NCI-H1694 treated with DMSO at 0.1 percent for 48 hours (cell line): ENCODE data around the gene SNX27.
"Not testable (repeated sequence)": the region's sequence is repeated elsewhere in the genome, so short reads cannot be mapped to it uniquely, and the experiment has no call there.

Experiments used
- DNase-seq: peaks from one replicate; lab custom pipeline; 2025; lab: John Stamatoyannopoulos, UW

Gene SNX27

DNA sequence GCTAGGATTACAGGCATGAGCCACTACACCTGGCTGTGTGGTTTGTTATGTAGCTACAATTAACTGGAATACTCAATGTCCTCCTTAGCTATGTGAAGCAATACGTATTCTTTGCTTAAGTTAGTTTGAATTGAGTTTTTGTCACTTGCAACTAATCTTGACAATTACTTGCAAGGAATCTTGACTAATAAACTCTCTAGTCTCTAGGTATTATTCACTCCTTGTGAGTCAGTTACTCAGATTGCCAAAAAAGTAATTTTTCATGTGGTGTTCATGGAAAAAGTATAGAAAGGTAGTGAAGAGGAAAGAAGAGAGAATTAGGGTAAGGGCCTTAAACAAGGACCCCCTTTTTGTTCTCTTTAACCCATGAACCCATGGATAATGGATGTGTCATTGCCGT lies 7.6 kb upstream of the SNX27 start:
- no peak for DNase-seq

GRCh38 chr1:151606384-151606783 lies 5.5 kb upstream of the SNX27 start:
- DNase-seq = no peak

DNA sequence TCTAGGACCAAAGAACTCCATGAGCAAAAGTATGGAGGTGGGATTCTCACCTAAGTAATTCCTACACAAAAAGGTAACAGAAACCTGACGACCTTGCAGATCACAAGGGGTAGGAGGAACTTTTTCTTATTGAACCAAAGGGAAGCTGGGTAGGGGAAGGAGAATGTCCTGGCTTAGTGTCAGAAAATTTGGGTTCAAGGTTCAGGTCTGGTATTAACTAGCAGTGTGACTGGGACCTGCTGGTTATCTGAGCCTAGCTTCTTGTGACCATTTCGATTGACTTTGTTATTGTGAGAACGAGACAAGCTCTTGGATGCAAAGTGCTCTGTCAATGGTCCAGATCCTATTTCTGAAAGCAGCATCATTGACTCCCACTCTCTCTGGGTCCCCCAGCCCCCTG lies 5.0 kb upstream of the SNX27 start:
- no peak for DNase-seq

DNA sequence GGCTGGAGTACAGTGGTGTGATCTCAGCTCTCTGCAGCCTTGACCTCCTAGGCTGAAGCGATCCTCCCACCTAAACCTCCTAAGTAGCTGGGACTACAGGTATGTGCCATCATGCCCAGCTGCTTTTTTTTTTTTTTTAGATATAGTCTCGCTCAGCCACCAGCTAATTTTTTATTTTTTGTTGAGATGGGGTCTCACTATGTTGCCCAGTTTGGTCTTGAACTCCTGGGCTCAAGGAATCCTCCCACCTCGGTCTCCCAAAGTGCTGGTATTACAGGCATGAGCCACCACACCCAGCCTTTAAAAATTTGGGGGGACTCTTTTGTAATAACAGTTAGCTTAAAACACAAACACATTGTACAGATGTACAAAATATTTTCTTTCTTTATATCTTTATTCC lies 1.7 kb upstream of the SNX27 start:
- no peak for DNase-seq

DNA sequence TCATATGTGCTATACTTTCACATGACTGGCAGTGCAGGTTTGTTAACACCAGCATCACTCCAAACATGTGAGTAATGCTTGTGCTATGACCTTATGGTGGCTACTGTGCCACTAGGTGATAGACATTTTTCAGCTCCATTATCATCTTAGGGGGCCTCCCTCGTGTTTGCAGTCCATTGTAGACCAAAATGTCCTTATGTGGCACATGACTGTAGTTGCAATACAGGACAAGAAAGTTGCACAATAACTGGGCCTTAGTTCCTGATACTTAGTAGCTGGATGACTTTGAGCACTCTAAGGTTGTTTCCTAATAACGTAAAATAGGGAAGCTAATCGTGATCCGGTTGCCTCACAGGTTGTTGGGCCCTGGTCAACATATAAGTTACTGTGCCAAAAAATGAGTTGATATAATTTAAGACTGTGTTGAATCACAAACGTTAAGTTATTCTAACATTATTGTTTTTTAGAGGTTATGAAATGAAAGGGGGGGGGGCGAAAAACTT lies 511 bp upstream of the SNX27 start:
- peak; percentile 48 for DNase-seq

DNA sequence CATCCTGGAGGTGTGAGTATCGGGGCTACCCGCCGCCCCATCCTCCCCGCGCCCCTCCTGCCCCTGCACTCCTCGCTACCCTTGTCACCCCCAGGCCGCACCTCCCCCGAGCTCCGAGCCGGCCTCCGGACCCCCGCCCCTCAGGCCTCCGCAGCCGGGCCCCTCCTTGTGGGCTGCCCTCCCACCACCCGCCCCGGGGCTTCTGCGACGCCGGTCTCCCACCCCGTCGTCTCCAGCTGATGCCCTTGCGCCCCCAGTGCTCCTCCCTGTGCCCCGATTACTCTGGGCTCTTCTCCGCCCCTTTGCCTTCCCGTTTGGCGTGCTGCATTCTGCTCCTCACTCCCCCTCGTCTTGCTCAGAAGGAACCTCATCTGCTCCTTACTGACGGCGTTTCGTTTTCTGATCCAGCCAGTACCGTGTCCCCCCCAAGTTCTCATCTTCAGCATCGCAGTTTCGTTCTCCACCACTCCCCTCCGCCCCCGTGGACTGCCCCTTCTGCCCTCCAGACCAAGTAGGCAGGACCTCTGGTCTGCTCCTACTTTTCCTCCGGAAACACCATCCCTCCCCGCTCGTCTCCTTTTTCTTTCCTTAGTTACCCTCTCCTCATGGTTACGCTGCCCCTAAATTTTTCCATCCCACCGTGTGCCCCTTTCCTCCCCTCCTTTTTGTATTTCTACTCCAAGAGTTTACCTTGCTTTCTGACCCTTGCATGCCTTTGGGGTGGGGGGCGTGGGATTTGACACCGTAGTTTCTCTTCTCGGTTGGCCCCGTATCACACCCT lies 841 bp downstream of the SNX27 start:
- peak; percentile 14 for DNase-seq

DNA sequence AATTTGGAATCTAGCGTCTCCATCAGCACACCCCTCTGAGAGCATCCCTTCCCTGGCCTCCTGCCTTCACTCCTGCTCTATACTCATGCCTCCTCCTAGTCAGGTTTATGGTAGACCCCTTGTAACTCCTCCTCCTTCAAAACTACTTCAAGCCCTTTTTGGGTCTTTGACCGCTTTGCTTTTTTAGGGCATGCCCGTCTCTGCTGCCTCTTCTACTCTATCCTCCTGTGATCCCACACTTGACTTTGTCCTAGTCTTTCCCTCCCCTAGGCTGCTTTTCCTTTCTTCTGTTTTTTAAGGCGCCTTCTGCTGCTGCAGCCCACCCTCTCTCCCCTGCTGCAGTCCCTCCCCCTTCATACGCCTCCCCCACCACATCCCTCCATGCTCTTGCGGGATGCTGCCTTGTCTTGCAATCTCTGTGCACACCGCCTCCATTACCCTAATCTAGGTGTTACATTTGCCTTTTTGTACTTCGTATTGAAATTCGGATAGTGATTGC lies 1.5 kb downstream of the SNX27 start:
- no peak for DNase-seq

GRCh38 chr1:151615711-151616504 lies 4.1 kb downstream of the SNX27 start:
- no peak for DNase-seq

- DNase-seq = no peak
Measured at GRCh38 chr1:151616505-151616849, 4.6 kb downstream of the SNX27 start.

DNA sequence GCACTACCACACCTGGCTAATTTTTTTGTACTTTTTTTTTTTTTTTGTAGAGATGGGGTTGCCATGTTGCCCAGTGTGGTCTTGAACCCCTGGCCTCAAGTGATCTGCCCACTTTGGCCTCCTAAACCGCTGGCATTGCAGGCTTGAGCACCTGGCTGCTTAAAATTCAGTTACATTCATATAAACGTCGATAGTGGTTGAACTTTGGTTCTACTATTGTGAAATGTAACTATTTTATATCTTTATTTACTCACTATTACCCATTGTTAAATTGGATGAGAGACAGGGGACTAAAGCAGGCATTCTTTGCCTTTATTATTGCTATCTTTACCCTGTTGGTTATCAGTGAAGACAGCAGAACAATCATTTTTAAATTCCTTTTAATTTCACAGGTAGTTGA lies 6.2 kb downstream of the SNX27 start:
- no peak for DNase-seq

DNA sequence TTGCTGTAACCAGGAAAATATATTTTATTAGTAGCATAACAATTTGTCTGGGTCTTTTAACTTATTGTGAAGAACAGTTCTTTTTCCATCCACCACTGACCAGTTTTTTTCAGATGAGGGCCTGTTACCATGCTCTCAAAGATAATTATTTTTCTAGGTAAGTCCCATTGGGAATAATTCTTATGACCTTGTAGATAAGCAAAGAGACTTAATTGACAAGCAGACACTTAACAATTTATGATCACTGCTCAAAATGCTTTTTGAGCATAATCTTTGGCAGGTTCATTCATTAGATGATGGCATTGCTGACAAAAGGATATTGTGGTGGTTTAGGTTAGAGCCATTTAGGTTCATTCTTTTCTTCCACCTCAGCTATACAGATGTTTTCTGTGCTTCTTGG lies 6.6 kb downstream of the SNX27 start:
- no peak for DNase-seq

GRCh38 chr1:151618996-151619395 lies 7.1 kb downstream of the SNX27 start:
- DNase-seq = not testable (repeated sequence)

GRCh38 chr1:151619489-151620093 lies 7.7 kb downstream of the SNX27 start:
- DNase-seq = no peak

DNA sequence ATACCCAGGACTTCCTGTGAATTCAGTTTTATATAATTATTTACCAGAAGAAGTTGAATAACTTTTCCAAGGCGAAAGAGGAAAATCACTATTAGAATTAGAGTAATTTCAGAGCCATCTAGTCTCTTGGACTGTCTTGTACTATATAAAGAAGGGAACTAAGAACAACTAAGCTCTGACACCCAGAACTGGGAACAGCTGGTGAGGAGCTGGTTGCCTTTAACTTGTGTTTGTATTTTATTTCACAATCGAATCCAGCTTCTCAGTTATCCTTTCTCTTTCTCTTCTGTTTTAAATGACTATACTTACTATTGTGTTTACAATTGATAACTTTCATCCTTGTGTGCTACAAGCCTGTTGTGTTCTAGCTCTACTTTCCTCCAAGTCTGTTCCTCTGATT lies 8.4 kb downstream of the SNX27 start:
- no peak for DNase-seq

DNA sequence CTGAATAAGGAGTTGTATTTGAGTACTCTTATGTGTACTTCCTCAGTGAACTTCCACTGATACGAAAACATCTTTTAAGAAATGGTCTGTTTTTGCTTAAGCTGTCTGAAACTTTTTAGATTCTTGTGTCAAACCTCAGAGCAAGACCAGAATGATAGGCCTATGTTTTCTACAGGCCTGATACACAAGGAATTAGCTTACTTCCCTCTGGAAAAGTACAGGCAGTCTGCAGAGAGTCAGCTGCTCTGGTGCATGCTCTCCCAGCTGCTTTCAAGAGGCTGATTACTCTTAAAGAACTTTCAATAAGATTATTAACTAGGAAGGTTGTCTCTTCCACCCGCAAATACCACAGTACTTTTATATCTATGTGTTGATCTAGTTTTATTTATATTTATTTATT lies 9.5 kb downstream of the SNX27 start:
- DNase-seq = no peak

DNA sequence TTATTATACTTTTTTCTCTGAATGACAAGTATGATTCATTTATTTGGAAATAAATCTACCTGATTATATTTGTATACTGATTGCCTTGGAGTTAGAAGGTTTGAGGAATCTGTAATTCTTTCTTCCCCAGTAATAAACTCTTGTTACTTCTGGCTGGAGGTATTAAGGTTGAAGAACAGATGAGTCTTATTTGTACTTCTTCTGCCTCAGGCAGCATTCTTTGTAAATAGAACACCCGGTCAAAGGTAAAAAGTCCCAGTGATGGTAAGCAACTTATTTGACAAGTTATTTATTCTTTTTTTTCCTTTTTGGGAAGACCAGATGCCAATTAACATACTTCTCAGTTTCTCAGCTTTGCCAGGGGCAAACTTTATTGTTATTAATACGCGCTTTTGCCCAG lies 12.9 kb downstream of the SNX27 start:
- DNase-seq = no peak

- no peak for DNase-seq
Measured at GRCh38 chr1:151626740-151627334, 15.0 kb downstream of the SNX27 start.

GRCh38 chr1:151629278-151629677 lies 17.4 kb downstream of the SNX27 start:
- no peak for DNase-seq

DNA sequence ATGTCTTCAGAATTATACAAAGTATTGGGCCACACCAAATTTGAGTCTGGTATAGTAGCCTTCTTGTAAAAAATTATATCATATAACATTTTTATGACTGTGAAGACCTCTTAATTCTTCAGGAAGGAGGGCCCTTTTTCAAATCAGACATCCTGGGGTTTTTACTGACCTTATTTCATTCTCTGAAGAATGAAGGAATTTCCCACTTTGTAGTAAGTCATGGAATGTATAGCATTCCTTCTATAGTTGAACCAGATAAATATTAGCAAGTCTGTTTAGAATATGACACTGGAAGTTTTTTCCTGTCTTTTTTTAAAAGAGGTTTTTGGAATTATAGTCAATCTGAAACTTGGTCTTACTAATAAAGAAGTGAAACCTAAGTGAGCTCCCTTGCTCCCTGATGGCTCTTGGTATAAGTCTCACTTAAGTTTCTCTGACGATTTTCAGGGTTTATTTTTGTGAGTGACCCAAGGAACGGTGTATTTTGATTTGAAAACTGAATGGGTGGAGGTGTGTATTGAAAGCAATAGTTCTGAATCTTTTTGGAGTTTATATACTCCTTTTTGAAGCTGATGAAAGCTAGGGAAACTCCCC lies 23.7 kb downstream of the SNX27 start:
- no peak for DNase-seq

DNA sequence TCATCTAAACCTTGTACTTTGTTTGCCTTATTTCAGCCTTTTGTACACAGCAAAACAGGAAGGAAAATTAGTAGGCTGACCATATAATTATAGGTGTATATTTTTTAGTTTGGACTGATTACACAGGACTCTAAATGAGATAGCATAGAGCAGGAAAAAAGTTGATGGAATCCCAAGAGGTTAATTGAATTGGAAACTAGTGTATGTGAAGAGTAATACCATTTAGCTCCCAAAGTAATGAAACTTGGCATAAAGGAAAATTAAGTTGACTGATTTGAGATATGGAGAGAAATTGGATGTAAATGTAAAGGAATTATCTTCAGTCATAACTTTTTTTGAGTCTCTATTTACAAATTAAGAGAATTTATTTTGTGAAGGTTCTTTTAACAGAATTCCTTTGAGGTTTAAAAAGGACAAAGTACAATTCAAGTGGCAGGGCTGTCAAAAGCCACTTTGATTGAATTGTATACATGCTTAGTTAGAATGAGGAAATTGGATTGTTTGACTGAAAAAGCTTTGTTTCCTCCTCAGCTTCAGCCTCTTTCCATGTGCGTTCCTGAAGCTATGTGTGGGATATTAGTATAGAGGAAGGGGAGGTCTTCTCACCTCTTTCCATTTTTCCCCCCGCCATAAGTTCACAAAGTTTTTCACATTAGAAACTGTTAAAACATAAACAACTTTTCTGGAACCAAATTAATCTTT lies 26.4 kb downstream of the SNX27 start:
- DNase-seq = no peak

DNA sequence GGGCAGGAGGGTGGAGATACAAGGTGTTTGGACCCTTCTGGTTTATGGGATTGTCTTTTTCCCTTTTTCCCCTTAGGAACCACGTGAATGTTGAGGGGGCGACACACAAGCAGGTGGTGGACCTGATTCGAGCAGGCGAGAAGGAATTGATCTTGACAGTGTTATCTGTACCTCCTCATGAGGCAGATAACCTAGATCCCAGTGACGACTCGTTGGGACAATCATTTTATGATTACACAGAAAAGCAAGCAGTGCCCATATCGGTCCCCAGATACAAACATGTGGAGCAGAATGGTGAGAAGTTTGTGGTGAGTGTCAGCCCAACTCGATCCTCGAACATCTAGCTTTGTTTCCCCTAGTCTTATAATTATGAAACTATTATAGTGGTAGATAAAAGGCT lies 27.0 kb downstream of the SNX27 start:
- no peak for DNase-seq
